GM12801 (cell line): ENCODE results near the gene SUGCT.

Experiments
- CTCF ChIP-seq: IDR thresholded peaks from one replicate; pipeline ENCODE4 v1.5.1; 2011; ENCODE audit warnings: control low read depth; ENCODE audit not compliant: insufficient read length; ENCODE audit errors: extremely low read depth

The SUGCT gene

GRCh38 chr7:40629891-40630290 is 495.1 kb downstream of the SUGCT start:
- TF ChIP-seq CTCF: no peak

DNA sequence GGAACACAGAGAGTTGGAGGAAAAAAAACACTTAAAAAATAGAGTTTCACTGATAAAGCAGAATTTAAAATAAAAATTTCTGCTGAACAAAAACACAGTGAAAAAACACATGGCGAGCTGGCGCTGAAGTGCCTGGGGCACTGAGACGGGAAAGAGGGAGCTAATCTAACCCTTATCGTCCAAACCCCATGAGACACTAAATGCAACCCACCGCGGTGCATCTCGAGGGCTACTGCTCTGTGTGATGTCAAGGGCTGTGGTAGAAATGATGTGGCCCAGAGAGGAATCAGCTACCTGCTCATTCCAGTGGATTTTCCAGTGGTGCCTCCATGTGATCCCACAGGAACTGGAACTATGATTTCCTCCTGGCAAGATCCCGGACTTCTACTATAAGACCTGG is 499.3 kb downstream of the SUGCT start:
- TF ChIP-seq CTCF: no peak

DNA sequence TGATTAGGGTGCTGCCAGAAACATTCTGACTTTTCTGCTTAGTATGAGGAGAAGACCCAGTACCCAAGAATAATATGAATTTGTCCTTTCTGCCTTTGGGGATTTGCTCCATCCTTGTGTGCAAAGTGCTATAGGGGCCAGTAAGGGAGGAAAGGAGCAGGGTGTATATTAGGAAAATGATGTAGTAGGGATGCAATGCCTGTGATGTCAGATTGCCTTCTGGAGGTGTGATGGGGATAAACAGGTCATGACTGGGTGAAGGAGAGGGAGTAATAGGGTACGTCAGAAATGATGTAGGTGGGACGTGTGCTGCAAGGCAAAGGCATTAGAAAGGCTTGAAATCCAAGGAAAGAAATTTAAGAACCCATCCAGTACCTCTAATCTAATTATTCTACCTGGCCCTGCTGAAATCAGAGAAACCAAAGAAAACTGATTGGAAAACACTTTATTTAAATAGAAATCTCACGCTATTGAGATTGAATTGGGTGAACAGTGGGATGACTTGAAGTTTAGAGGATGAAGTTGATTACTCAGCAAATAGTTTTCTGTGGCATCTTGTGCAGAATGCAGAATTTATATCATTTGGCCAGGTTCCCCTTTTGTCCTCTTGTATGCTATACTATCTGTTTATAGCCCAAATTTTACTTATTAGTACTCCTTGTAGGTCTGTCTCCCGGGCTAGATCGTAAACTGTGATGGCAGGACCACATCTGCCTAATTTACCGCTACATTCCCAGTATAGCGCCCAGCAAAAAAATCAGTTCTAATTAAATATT is 503.9 kb downstream of the SUGCT start:
- TF ChIP-seq CTCF: no peak

DNA sequence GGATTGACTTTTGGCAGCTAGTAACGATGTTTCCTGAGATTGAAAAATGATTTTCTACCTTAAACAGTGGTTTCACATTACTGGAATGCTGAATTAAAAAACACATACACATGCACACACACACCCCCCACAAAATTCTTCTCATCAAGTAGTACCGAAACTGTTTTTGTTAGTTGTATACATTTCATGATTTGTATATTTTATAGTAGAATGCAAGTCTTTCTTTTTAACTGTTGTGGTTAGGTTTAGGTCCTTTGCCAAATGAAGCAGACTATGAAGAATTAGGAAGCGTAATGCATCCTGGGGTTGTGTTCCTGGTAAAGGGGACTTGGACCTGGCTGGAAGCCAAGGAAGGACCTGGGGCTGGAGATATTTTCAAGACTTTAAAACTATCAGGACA is 505.8 kb downstream of the SUGCT start:
- no peak for TF ChIP-seq CTCF

- TF ChIP-seq CTCF: no peak
These were observed 506.9 kb downstream of the SUGCT start for GRCh38 chr7:40641701-40642100.

- no peak for TF ChIP-seq CTCF
These were observed 508.9 kb downstream of the SUGCT start for GRCh38 chr7:40643664-40644063.

- no peak for TF ChIP-seq CTCF
These were observed 509.8 kb downstream of the SUGCT start for GRCh38 chr7:40644454-40645188.
